Measurements from ENCODE around the gene ATAD1. TPM values are rescaled to one million over a fixed set of nuclear protein-coding genes. Genes with fewer than 3 reads are reported as not detected.
"Not testable (repeated sequence)": the region's sequence is repeated elsewhere in the genome, so short reads cannot be mapped to it uniquely, and the experiment has no call there.

The ATAD1 gene
- total and polyA plus RNA-seq, 9 of the 15 experiments (the other 6 are each of a cell fraction or from before 2014, with no cell fraction given) = 11.3 to 33.8 (median 27.3) TPM

GRCh38 chr10:87855247-87855646, 37.2 kb upstream of the ATAD1 start:
- POLR2A ChIA-PET = not testable (repeated sequence)
- in situ Hi-C loops (cut with MboI) = loop anchor here (25.0 kb wide), 1 partner anchor 232 kb away; no protein-coding TSS in a partner anchor

GRCh38 chr10:87852089-87852488, 34.1 kb upstream of the ATAD1 start:
- intact Hi-C loops (cut with micrococcal nuclease) = loop anchor here (5.0 kb wide), 1 partner anchor 465 kb away; no protein-coding TSS in a partner anchor
- BruUV-seq (replicated peaks) = no TSS peak

More at GRCh38 chr10:87855247-87855646, 37.2 kb upstream of the ATAD1 start:
- H3K79me2 ChIP-seq (ENCODE audit: control insufficient read depth, insufficient read depth, low read length); H3K4me3 ChIP-seq; H2AFZ ChIP-seq (ENCODE audit: low read depth, low read length); H3K9ac ChIP-seq (ENCODE audit: insufficient read depth in 1 of 2, low read depth in 2 of 2, low read length in 2 of 2); H4K20me1 ChIP-seq (replicated peaks; ENCODE audit: control insufficient read depth, insufficient read depth, low read length); BruUV-seq (replicated peaks); ATAC-seq; intact Hi-C loops (cut with micrococcal nuclease); H3K9me1 ChIP-seq (ENCODE audit: control insufficient read depth, insufficient read depth, low read length); H3K36me3 ChIP-seq (ENCODE audit: control insufficient read depth, insufficient read depth, low read length); H3K27ac ChIP-seq (ENCODE audit: extremely low read depth, low read depth, low read length); FAIRE-seq; H3K4me2 ChIP-seq (ENCODE audit: insufficient read depth, low read length); H3K27me3 ChIP-seq (ENCODE audit: control insufficient read depth in 2 of 2, insufficient read depth in 2 of 2, low read length in 2 of 2); DNase-seq (ENCODE audit: extremely low read depth in 1 of 4, low spot score in 3 of 4); H3K4me1 ChIP-seq (replicated peaks in 1 of 2; ENCODE audit: control insufficient read depth in 2 of 2, insufficient read depth in 2 of 2, low read length in 2 of 2); H3K9me3 ChIP-seq (replicated peaks; ENCODE audit: control insufficient read depth, insufficient read depth, low read depth, low read length); CTCF ChIA-PET (ENCODE audit: low intra/inter-chr PET ratio): not testable (repeated sequence)
- TF ChIP-seq ZNF146 (CRISPR knock-in tag; IDR thresholded peaks at IDR 0.05; ENCODE audit: unreplicated experiment) (peak; percentile 93), RBM25 (IDR thresholded peaks at IDR 0.05; ENCODE audit: low read depth, low read length, severe bottlenecking) (peak; percentile 11)
- WGBS (ENCODE audit: insufficient coverage, low coverage, missing lambda C conversion rate) = 69% methylated on average over 5 of the region's 5 CpGs

More at GRCh38 chr10:87852089-87852488, 34.1 kb upstream of the ATAD1 start:
- CTCF ChIA-PET (ENCODE audit: low intra/inter-chr PET ratio) = interaction anchor here (0.5 kb wide), 1 partner anchor 910 kb away, joined by 5 read pairs; no protein-coding TSS in a partner anchor
- H3K9me3 ChIP-seq (replicated peaks; ENCODE audit: control insufficient read depth, insufficient read depth, low read depth, low read length) = no peaks in the 10 kb centered on the region
- H3K27ac ChIP-seq (ENCODE audit: extremely low read depth, low read depth, low read length) = no peak overlapping the region
- no peaks in the 10 kb centered on the region for H3K27me3 ChIP-seq (ENCODE audit: control insufficient read depth in 2 of 2, insufficient read depth in 2 of 2, low read length in 2 of 2)
- no peaks in the 10 kb centered on the region for H4K20me1 ChIP-seq (replicated peaks; ENCODE audit: control insufficient read depth, insufficient read depth, low read length)
- 20% methylated on average over 1 of the region's 1 CpG for WGBS (ENCODE audit: insufficient coverage, low coverage, missing lambda C conversion rate)
- no peak overlapping the region for H3K4me3 ChIP-seq
- H3K4me1 ChIP-seq (replicated peaks in 1 of 2; ENCODE audit: control insufficient read depth in 2 of 2, insufficient read depth in 2 of 2, low read length in 2 of 2) = no peaks in the 10 kb centered on the region
- ATAC-seq (no peak), FAIRE-seq (no peak), DNase-seq (ENCODE audit: extremely low read depth in 1 of 4, low spot score in 3 of 4) (no peak)
- no peak overlapping the region for H3K9ac ChIP-seq (ENCODE audit: insufficient read depth in 1 of 2, low read depth in 2 of 2, low read length in 2 of 2)
- POLR2A ChIA-PET = no interaction called here
- no peaks in the 10 kb centered on the region for H3K36me3 ChIP-seq (ENCODE audit: control insufficient read depth, insufficient read depth, low read length)
- peak; percentile 80 for TF ChIP-seq ZNF316 (IDR thresholded peaks at IDR 0.05)
- TF ChIP-seq C11orf30 (IDR thresholded peaks at IDR 0.05; ENCODE audit: low read depth) = peak; percentile 57
- no peak for TF ChIP-seq NCOR1 (IDR thresholded peaks at IDR 0.05)
- peak; percentile 55; the same call in 1 of the 2 replicates for TF ChIP-seq MAFG (tag; conservative IDR thresholded peaks at IDR 0.05)
- no peak overlapping the region for H3K4me2 ChIP-seq (ENCODE audit: insufficient read depth, low read length)
- no peak overlapping the region for H2AFZ ChIP-seq (ENCODE audit: low read depth, low read length)
- in situ Hi-C loops (cut with MboI) = loop anchor here (25.0 kb wide), 1 partner anchor 235 kb away; no protein-coding TSS in a partner anchor
- no peaks in the 10 kb centered on the region for H3K9me1 ChIP-seq (ENCODE audit: control insufficient read depth, insufficient read depth, low read length)
- H3K79me2 ChIP-seq (ENCODE audit: control insufficient read depth, insufficient read depth, low read length) = no peaks in the 10 kb centered on the region
